Medulla oblongata (tissue), 1 donor: ENCODE measurements around the gene LHCGR.

ENCODE experiments used
- DNase-seq: peaks from one replicate; pipeline ENCODE4 v3.0.0-alpha.2; 2015; ENCODE audit errors: extremely low spot score

LHCGR gene

DNA sequence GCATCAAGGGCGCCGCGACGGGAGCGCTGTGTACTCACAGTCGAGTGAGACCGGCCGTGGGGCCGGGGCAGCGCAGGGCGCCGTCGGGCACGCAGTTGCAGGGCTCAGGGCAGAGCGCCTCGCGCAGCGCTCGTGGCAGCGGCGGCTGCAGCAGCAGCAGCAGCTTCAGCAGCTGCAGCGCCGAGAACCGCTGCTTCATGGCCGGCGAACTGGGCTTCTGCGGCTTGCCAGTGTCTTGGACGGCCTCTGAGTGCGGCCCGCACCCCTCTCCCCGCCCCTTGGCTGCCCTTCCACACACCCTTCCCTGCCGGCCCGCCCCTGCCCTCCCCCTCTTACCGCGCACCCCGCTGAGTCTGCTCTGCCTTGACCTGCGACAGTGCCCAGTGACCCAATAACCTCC is at the start of gene LHCGR:
TSS of gene LHCGR (minus strand) at position 252 of the 400 bp plus-strand sequence. CDS start at position 199, 53 bp downstream.
- no peak for DNase-seq

DNA sequence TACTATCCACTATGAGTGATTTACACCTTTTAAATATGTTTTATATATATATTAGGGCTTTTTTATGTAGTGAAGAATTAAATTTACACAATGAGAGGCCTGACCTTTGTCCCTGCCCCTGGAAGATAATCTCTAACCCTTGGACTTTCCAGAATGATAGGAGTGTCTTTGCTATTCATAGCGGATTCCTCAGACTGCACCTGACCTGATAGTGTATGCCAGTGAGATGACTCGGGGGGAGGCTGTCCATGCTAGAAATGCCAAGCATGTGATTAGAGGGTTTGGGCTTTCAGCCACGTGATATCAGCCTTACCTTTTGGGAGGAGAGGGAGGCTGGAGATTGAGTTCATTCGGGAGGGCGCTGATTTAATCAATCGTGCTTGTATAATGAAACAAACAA is 44.1 kb upstream of the LHCGR start:
- DNase-seq: no peak

DNA sequence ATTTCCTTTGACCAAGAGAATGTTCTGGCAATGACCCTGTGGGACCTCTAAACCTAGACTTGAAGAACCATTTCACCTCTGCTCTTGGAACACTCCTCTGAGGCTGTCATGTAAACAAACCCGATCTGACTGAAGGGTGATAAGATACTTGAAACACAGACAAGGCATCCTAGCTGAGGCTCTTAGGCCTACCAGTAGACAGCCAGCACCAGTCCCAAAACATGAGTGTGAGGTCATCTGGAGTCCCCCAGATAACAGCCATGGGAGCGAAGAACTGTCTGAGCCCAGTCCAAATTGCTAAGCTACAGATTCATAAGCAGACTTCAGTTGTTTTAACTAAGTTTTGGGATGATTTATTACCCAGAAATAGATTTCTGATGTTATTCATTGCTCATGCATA is 39.5 kb upstream of the LHCGR start:
- DNase-seq: no peak

DNA sequence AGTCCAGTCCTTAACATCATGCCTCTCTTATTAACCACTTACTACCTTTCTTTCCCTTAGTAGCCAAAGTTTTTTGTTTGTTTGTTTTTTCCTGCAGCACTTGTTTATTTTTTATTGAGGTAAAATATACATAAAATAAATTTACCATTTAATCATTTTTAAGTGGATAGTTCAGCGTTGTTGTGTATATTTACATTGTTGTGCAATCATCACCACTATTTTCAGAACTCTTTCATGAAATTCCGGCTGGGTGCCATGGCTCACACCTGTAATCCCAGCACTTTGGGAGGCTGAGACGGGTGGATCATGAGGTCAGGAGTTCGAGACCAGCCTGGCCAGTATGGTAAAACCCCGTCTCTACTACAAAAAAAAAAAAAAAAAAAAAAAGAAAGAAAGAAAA is 38.1 kb upstream of the LHCGR start:
- no peak for DNase-seq

DNA sequence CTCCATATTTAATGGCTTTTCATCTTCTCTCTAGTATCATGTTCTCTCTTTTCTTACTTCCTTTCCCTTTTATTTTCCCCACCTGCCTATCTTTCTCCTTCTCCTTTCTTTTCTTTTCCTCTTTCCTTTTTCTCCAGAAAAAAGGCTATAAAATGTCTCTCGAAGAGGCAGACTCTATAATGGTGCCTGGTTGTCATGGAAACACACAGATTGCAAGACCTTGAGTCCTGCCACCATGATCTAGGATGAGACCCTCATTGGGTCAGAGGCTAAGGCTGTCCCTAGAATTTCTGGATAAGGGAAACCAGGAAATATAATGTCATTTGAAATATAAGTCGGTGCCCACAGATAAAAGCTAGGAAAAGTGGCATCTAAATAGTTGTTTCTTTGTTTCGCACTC is 36.5 kb upstream of the LHCGR start:
- no peak for DNase-seq

DNA sequence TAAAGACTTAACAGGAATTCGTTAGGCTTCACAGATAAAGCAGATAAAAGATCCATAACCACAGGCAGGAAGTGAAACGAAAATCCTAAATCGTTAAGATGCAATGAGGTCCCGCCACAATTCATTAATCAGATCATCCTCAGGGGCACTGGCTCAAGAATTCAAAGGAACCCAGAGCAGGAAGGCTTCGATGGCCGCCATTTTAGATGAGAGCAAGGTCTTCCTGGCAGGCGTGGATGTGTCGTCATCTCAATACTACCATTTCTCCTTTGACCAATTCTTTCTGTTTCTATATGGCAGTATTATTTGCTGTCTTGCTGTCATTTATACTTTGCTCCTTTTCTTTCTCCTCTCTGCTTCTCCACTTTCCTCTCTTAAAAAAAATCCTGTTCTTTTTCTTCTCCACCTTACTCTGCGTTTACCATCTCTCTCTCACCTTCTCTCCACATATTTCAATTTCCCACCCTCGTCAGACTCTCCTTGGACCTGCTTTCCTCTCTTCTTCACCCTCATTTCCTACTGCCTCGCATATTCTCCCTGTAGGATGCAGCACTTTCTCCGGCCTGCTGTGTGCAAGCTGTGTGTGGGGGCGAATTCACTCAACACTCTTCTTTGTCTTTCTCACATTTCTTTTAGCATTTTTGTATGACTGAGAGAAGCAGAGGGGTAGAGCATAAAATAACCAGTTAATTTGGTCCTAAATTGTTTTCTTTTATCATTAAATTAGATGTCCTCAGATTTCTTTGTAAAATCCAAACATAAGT is 35.1 kb upstream of the LHCGR start:
- DNase-seq: no peak

DNA sequence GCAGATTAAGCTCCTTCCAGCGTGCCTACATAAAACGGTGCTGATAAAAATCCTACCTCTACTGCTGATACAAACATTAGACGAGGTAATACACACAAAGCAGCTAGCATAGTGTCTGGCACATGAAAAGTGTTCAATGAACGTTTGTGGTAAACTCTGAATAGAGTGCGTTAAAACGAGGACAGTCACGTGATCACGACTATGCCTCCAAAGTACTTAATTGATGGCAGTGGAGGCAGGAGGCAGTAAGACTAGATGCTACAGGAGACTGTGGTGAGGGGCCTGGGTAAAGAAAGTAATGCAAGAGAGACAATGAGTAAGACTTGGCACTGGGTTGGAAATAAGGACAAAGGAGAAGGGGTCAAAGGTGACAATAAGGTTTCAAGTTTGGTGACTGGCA is 32.1 kb upstream of the LHCGR start:
- no peak for DNase-seq

DNA sequence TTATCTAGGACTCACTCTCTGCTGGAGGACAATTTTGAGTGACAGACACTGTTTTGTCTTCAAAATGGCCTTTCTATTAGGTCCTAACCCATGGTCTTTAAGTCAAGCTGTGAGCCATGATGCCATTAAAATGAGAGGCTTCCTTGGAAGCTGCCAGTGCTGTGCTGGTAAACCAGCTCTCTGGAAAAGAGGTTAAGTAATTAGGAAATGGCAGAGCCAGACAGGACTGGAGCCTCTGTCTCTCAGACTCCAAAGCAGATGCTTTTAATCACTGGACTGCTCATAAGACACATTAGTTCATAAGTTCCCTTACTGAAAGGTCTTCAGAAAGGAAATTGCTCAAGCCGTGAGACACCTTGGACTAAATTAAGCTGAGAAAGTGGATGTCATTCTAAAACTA is 25.8 kb upstream of the LHCGR start:
- DNase-seq: no peak

DNA sequence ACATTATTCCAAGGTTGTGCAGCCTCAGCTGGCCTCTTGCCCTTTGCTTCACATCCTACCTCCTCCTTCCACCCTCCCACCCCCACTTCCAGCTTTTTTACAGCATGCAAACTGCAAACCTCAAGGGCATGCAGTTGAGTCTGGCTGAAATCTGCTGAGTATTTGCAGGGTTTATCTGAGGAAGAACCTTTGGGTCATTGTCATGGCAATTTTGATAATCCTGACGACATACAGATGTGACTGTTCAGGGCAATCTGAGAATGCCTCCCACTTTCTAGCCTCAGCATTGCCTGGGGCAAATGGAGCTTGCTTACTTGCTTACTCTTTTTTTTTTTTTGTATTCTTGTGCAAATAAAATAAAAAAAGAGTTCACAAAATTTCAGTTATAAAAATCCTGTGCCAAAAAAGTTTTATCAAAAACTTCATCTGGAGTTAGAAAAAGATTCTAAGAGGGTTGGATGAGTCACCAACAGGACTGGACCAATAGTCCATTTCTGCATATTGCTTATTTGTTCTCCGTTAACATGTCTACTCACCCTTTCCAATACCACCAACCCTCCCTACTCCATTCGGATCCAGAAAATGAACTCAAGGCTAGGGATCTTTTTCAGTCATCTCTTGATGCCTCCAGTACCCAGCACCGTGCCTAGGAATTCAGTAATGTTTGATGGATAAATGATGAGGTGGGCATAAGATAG is 23.6 kb upstream of the LHCGR start:
- no peak for DNase-seq

DNA sequence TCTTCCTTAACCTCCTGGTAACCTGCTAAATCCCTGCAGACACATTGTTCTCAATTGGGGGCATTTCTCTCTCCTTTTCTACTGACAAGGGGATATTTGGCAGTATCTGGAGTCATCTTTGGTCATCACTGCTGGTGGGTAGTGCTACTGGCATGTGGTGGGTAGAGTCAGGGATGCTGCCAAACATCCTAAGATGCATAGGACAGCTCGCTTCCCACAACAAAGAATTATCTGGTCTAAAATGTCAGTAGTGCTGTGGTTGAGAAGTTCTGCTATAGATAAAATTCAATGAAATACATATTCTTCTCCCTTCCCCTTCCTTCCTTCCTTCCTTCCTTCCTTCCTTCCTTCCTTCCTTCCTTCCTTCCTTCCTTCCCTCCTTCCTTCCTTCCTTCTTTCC is 18.7 kb upstream of the LHCGR start:
- no peak for DNase-seq

DNA sequence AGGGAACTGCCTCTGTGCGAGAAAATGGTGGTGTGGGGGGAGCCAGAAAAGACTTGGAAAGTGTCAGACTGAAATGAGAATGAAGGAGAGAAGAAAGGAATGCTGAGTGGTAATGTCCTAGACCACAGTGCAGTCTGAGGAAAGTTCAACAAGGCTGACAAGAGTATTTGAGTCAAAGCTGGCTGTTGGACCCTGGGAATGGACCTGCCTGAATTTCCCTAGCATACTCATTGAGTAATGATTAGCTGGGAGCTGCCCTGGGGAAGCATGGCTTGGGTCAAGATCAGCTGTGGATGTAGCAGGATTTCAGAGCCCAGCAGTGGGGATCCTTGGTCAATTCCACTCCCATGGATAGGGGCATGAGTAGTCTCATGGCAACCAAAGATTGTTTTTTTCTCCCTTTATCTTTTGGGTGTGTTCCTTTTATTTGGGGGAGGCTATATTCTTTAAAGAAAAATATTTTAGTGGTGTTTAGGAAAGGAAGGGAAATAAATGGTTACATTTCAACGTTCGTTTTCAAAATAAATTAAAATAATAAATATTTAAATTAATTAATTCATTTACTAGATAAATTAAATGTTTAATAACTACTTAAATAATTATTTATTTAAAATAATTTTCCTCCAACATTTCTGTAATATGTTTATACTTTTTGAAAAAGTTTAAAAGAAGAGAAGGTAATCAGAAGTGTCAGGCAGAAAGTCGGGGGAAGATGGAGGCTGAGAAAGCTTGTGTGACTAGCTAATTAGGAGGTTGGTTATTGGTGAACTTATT is 15.9 kb upstream of the LHCGR start:
- DNase-seq: no peak

DNA sequence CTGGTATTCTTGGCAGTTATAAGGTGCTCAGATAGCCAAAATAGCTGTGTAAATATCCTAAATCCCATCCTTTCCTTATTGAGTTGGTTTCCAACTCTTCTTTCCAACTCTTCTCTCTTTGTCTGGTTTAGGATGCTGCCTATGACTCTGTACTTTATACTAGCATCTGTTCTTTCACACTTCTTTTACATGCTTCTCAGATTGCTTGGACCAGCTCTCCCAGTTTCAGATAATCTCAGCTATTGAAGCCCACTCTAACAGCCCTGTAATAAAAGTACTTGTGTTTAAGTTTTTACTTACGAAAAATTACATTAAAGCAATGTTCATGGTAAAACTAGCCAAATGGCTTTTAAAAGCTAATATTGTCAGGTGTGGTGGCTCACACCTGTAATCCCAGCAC is 14.7 kb upstream of the LHCGR start:
- DNase-seq: no peak

DNA sequence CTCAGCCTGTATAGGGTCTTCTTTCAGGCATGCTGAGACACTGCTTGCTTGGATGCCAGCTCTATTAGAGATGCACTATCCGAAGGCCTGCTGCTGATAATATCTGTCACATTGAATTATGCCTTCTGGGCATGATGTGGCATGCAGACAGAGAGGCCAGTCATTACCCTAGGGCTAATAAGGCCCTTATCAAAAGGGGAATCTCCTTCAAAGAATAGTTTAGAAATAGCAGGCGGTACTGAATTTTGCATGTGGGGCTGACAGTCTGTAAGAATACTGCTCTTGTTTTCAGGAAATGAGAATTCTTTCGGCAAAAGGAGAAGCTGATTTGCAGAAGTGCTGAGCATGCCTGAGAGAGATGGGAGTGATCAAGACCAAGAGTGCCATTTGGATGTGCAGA is 13.1 kb upstream of the LHCGR start:
- DNase-seq: peak; percentile 77

DNA sequence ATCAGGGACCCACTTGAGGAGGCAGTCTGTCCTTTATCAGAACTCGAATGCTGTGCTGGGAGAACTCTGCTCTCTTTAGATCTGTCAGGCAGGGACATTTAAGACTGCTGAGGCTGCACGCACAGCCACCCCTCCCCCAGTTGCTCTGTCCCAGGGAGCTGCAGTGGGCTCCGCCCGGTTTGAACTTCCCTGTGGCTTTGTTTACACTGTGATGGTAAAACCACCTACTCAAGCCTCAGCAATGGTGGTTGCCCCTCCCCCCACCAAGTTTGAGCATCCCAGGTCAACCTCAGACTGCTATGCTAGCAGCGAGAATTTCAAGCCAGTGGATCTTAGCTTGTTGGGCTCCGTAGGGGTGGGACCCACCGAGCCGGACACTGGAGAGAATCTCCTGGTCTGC is 11.8 kb upstream of the LHCGR start:
- DNase-seq: no peak

DNA sequence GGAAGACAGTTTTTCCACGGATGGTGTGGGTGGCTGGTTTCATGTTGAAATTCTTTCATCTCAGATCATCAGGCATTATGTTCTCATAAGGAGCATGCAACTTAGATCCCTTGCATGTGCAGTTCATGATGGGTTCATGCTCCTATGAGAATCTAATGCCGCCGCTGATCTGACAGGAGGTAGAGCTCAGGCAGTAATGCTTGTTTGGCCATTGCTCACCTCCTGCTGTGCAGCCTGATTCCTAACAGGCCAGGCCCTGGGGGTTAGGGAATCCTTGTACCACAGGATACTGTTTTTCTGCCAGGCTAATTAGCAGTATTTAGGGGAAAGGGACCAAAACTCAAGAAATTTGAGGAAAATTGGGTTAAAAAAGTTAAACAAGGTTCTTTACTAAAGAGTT is 5.3 kb upstream of the LHCGR start:
- DNase-seq: no peak

DNA sequence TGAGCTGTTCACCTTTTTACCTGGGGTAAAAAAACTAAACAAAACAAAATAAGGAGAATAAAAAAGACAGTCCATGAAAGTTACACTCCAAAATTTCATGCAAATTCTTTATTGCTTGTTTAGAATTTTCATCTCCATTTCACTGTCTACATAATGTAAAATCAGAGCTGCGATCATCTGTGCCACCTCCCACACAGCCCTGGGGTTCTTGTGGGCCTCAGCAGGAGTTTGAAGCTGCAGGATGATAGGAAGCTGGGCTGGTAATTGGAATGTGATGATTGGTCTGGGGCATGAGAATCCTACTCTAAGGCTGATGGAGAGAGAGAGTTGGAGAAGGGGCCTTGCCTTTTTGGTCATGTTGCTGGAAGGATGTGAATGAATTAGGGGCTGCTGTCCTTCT is 4.2 kb upstream of the LHCGR start:
- no peak for DNase-seq

DNA sequence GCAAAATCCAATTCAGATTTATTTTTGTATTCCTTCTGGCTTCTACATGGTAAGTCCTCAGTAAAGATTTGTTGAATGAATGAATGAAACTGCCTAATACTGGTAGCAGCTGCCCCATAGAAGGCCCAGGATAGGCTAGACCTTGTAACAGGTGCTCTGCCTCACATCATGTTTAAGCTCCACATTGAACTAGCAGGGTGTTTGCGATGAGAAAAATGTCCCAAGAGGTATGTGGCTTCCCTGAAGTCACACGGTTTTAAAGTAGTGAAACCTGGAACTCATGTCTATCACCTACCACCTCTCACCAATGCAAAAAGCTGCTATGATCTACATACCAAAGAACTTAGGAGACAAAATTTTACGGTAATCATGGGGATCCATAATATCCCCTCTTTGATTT is 765 bp upstream of the LHCGR start:
- DNase-seq: no peak

DNA sequence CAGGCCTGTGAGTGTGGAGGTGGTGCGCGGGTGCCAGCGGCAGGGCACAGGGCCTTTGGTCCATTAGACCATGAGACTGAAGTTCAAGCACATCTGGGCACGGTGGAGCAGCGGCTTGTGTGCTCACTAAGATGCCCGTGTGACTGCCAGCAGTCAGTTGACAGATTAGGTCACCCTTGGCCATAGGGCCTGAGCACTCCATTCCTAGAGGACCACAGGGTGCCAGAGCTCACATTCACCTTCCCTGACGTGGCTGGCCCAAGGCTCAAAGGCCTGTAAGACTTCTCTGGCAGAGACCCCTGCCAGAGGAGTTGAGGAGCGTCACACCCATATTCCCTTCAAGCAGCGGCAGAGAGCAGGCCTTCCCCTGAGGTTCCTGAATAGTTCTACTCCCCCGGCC is 650 bp downstream of the LHCGR start:
- DNase-seq: no peak

DNA sequence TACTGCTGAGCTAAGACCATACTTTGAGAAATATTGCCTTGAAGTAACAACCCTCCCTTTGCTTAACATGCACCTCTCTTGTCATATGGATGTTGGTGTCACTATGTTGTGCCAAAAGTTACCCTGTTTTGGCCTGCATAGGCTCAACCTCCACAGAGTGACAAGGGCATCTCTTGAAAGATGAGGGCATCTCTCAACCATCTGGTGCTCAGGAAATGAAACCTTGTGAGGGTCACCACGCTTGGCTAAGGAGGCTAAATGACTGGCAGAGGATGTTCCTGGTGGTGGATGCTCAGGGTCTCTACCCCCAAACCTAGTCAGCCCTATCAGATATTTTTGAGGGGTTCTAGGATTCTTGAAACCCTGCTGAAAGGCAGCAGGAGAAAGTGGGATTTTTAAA is 2.3 kb downstream of the LHCGR start:
- no peak for DNase-seq

DNA sequence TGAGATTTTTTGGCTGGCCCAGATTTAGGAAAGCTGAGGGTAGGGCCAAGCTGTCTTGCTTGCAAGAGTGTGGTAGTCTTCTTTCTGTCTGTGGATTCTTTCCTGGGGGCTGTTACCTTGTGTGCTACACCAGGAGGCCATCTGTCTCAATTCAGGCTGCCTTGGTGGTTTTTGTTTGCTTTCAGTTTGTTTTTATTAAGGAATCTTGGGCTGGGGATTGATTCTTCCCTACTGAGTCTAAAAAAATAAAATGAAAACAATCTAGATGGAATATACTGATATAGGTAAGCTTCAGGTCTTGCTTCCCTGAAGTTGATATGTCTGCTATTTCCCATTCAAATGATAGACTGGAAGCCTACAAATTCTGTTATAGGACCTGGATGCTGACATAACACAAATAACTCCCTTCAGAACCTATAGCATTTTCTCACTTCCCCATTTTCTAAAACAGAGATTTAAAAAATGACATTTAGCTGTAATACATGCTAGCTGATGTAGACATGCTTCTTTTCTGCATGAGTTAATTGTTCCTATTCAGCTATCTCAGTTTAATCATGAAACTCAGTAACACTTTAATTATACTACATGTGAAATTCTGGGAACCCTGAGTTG is 5.3 kb downstream of the LHCGR start:
- no peak for DNase-seq

DNA sequence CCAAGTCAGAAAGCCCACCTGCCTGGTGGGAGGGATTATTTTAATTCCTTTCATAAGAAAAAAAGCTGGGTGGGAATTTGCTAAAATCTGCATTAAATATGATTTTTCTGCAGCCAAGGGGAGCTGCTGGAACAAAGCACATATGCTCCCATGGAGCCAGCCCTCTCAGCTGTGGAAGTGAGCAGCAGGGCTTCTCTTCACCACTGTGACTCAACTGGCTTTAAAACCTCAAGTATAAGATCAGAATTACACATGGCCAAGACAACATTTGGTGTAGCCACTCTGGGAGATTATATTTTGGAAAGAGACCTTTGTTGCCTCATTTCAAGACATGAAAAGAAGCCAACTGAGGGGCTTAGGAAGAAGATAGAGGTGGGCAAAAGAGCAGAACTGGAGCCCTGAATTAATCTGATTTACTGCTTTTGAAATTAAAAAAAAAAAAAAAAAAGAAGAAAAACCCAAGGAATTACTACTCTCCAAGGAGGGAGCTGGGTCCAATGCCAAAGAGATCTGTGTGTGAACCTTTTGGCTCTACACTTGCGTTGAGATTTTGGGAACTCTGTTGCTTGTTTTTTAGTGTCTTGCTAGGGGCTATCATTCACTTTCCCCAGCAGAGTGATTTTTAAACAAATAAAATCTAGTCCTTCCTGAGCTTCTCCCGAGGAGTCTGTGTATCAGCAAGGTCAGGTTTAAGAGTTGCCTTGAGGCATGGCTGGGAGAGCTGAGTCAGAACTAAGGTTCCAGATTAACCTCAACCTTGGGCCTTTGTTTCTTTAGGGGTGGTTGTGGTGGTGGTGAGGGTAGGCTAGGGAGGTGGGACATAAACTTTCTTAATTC is 6.0 kb downstream of the LHCGR start:
- DNase-seq: no peak

DNA sequence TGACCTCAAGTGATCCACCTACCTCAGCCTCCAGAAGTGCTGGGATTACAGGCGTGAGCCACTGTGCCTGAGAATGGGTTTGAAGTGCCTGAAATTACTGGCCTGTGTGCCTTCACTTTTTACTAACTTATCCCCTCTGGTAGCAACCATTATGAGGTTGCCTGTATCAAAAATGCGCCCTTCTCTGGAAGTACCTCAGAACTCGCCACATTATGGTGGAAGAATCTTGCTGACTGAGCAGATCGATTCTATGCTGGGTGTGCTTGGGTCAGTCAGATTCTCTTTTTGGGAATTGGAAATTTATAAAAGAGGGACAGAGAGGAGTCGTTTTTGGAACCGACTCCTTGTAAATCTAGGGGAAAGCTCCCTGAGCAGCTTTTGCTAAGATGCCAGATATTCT is 8.2 kb downstream of the LHCGR start:
- DNase-seq: no peak
